CD8-positive, alpha-beta memory T cell (primary cell): Measurements from ENCODE around the gene TMEM131. TPM values are rescaled to one million over a fixed set of nuclear protein-coding genes. Genes with fewer than 3 reads are reported as not detected.
"Not testable (repeated sequence)": the region's sequence is repeated elsewhere in the genome, so short reads cannot be mapped to it uniquely, and the experiment has no call there.

Experiments used
- CTCF ChIA-PET: fragments of 350-600 bp; sonication (Branson Sonifier 250); formaldehyde crosslinking; loops from one replicate; lab custom pipeline; 2021; ENCODE audit warnings: antibody characterized with exemption; lab: Charles Lee
- POLR2A ChIA-PET: fragments of 350-600 bp; sonication (Branson Sonifier 250); formaldehyde crosslinking; loops from one replicate; lab custom pipeline; 2021; ENCODE audit warnings: antibody characterized with exemption; lab: Charles Lee
- DNase-seq, 5 donors: peaks; one replicate each; pipeline versions ENCODE4 v3.0.0 to v3.0.0-alpha.2; 2020 to 2022; ENCODE audit warnings: mixed read lengths in 1 of 5
- H3K27ac ChIP-seq: one replicate; pipeline ENCODE4 v1.7.0; 2013; ENCODE audit warnings: low read depth, mild to moderate bottlenecking, low read length, moderate library complexity
- H3K27me3 ChIP-seq: 2 replicates; pipeline ENCODE4 v1.7.0; 2013; ENCODE audit warnings: low read length, mild to moderate bottlenecking; ENCODE audit not compliant: insufficient read depth, poor library complexity, severe bottlenecking
- H3K36me3 ChIP-seq: 2 replicates; pipeline ENCODE4 v1.7.0; 2013; ENCODE audit warnings: mild to moderate bottlenecking, low read length, moderate library complexity; ENCODE audit not compliant: insufficient read depth
- H3K4me1 ChIP-seq: 2 replicates; pipeline ENCODE4 v1.7.0; 2013; ENCODE audit warnings: mild to moderate bottlenecking, low read length, moderate library complexity; ENCODE audit not compliant: insufficient read depth
- H3K4me3 ChIP-seq: 2 replicates; pipeline ENCODE4 v1.7.0; 2013; ENCODE audit warnings: mild to moderate bottlenecking, low read length
- H3K9me3 ChIP-seq: 2 replicates; pipeline ENCODE4 v1.7.0; 2013; ENCODE audit warnings: mild to moderate bottlenecking, low read length
- H3K27ac Mint-ChIP-seq, 8 donors: one replicate each; pipeline ENCODE4 v1.8.0; 2020 to 2021; ENCODE audit warnings: mixed read lengths in 8 of 8, mild to moderate bottlenecking in 6 of 8, inconsistent platforms in 3 of 8, moderate library complexity in 3 of 8
- H3K27me3 Mint-ChIP-seq, 2 donors: one replicate each; pipeline ENCODE4 v1.8.0; 2020 to 2021; ENCODE audit warnings: mixed read lengths in 2 of 2, mild to moderate bottlenecking in 1 of 2, moderate library complexity in 1 of 2
- H3K36me3 Mint-ChIP-seq, 3 donors: one replicate each; pipeline ENCODE4 v1.8.0; 2020 to 2021; ENCODE audit warnings: mixed read lengths in 3 of 3, inconsistent platforms in 1 of 3, mild to moderate bottlenecking in 1 of 3
- H3K4me1 Mint-ChIP-seq, 3 donors: one replicate each; pipeline ENCODE4 v1.8.0; 2020 to 2021; ENCODE audit warnings: mixed read lengths in 3 of 3, inconsistent platforms in 1 of 3, mild to moderate bottlenecking in 1 of 3
- H3K4me3 Mint-ChIP-seq, 7 donors: one replicate each; pipeline ENCODE4 v1.8.0; 2020 to 2021; ENCODE audit warnings: mixed read lengths in 7 of 7, mild to moderate bottlenecking in 6 of 7, moderate library complexity in 4 of 7, inconsistent platforms in 2 of 7
- H3K9me3 Mint-ChIP-seq, 5 donors: one replicate each; pipeline ENCODE4 v1.8.0; 2020 to 2022; ENCODE audit warnings: mixed read lengths in 5 of 5, mild to moderate bottlenecking in 3 of 5, moderate library complexity in 2 of 5, inconsistent platforms in 1 of 5
- polyA plus RNA-seq: library from polyadenylated mRNA; unstranded; fragments of 300-500 nt; fragmentation: Illumina TruSeq; gene quantifications from one replicate; pipeline ENCODE4 v1.2.3, GENCODE V29; 2021
- total RNA-seq, 2 experiments: library from RNA; stranded (reverse); gene quantifications; one replicate each; pipeline ENCODE4 v1.2.3, GENCODE V29; 2021

The TMEM131 gene
- total and polyA plus RNA-seq, 3 experiments from 2014 or later = 14.4 to 35.4 (median 34.7) TPM

DNA sequence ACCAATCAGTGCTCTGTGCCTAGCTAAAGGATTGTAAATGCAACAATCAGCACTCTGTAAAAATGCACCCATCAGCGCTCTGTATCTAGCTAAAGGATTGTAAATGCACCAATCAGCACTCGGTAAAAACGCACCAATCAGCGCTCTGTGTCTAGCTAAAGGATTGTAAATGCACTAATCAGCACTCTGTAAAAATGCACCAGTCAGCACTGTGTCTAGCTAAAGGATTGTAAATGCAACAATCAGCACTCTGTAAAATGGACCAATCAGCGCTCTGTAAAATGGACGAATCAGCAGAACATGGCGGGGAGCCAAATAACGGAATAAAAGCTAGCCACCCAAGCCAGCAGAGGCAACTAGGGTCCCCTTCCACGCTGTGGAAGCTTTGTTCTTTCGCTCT lies 166.5 kb downstream of the TMEM131 start:
- DNase-seq, H3K27me3 ChIP-seq, H3K27ac ChIP-seq, POLR2A ChIA-PET, H3K4me1 ChIP-seq, H3K36me3 ChIP-seq, H3K27me3 Mint-ChIP-seq, H3K9me3 ChIP-seq, H3K4me1 Mint-ChIP-seq, H3K4me3 Mint-ChIP-seq, H3K4me3 ChIP-seq, H3K9me3 Mint-ChIP-seq: not testable (repeated sequence)
- Mint-ChIP-seq H3K27ac (peak overlapping the region in 2 of 8 donors; percentile 12 to 23), H3K36me3 (peaks cover 5 to 54% (median 17%) of the 10 kb centered on the region in 3 donors)
- CTCF ChIA-PET = interaction anchor here (1.7 kb wide), 1 partner anchor 12 kb away, joined by 4 read pairs; no protein-coding TSS in a partner anchor

DNA sequence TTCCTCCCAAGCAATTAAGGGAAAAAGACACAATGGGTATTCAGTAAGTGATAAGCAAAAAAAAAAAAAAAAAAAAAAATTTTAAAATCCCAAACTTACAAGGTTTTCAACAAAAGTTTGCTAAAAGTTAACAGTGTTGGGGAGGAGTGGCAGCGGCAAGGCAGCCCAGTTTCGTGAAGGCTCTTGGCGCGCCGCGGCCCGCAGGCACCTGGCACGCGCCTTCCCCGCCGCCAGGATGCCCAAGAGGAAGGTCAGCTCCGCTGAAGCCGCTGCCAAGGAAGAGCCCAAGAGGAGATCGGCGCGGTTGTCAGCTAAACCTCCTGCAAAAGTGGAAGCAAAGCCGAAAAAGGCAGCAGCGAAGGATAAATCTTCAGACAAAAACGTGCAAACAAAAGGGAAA lies 168.7 kb downstream of the TMEM131 start:
- not testable (repeated sequence) for H3K27ac ChIP-seq, H3K27me3 Mint-ChIP-seq
- H3K27ac Mint-ChIP-seq = peak overlapping the region in 1 of 8 donors; percentile 57

DNA sequence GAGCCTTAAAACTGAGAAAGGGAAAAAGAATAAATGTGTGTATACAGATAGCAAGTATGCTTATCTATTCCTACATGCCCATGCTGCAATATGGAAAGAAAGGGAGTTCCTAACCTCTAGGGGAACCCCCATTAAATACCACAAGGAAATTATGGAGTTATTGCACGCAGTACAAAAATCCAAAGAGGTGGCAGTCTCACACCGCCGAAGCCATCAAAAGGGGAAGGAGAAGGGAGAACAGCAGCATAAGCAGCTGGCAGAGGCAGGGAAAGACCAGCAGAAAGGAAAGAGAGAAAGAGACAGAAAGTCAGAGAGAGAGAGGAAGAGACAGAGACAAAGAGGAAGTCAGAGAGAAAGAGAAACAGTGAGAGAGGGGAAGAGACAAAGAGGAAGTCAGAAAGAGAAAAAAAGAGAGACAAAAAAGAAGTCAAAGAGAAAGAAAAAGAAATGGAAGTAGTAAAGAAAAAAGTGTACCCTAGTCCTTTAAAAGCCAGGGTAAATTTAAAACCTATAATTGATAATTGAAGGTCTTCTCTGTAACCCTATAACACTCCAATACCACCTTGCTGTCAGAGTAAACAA lies 169.4 kb downstream of the TMEM131 start:
- DNase-seq, H3K4me3 Mint-ChIP-seq, H3K27me3 Mint-ChIP-seq, H3K27ac ChIP-seq, POLR2A ChIA-PET, H3K4me1 ChIP-seq, H3K27me3 ChIP-seq, H3K36me3 ChIP-seq, CTCF ChIA-PET, H3K4me1 Mint-ChIP-seq, H3K9me3 ChIP-seq, H3K9me3 Mint-ChIP-seq, H3K4me3 ChIP-seq: not testable (repeated sequence)
- Mint-ChIP-seq H3K36me3 (peaks cover 5 to 64% (median 21%) of the 10 kb centered on the region in 3 donors), H3K27ac (peak overlapping the region in 3 of 8 donors; percentile 5 to 65 (median 13))

More for the DNA sequence above, 168.7 kb downstream of the TMEM131 start:
- H3K9me3 Mint-ChIP-seq, POLR2A ChIA-PET, DNase-seq, H3K9me3 ChIP-seq, H3K4me3 Mint-ChIP-seq, H3K36me3 ChIP-seq, H3K4me1 Mint-ChIP-seq, H3K27me3 ChIP-seq, H3K4me1 ChIP-seq, H3K4me3 ChIP-seq, CTCF ChIA-PET: not testable (repeated sequence)
- peaks cover 5 to 60% (median 15%) of the 10 kb centered on the region in 3 donors for H3K36me3 Mint-ChIP-seq

DNA sequence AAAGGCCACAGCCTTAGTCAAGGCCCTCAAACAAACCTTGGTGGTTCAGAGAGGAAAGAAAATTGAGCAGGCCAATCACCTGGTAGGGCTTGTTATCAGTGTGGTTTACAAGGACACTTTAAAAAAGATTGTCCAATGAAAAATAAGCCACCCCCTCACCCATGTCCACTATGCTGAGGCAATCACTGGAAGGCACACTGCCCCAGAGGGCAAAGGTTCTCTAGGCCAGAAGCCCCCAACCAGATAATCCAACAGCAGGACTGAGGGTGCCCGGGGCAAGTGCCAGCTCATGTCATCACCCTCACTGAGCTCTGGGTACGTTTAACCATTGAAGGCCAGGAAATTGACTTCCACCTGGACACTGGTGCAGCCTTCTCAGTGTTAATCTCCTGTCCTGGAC lies 171.7 kb downstream of the TMEM131 start:
- DNase-seq, CTCF ChIA-PET, POLR2A ChIA-PET, H3K4me3 ChIP-seq, H3K27ac ChIP-seq, H3K9me3 Mint-ChIP-seq, H3K27me3 Mint-ChIP-seq, H3K27me3 ChIP-seq, H3K4me1 ChIP-seq, H3K4me3 Mint-ChIP-seq, H3K36me3 ChIP-seq, H3K27ac Mint-ChIP-seq, H3K4me1 Mint-ChIP-seq, H3K9me3 ChIP-seq: not testable (repeated sequence)
- H3K36me3 Mint-ChIP-seq = peaks cover 0 to 61% (median 16%) of the 10 kb centered on the region in 3 donors

DNA sequence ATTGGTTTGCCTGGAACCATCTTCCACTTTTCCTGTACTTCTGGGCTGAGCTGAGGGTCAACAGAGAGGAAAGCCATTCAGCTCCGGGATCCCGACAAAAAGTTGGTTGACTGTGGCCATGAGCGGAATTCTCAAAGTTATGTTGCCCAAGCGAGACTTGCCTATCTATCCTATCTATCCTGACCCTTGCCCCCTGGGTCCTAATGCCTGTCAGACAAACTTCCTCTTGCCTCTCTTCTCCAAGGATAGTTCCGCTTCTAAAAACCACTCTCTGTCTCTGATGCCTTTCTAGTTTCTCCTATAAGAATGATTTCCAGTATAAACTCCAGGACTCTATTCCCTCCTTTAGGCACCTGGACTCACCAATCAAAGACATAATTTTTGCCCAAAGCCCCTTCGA lies 173.9 kb downstream of the TMEM131 start:
- H3K4me3 ChIP-seq, H3K9me3 Mint-ChIP-seq, H3K4me1 ChIP-seq, H3K4me1 Mint-ChIP-seq, DNase-seq, CTCF ChIA-PET, POLR2A ChIA-PET, H3K27me3 ChIP-seq, H3K36me3 ChIP-seq, H3K27me3 Mint-ChIP-seq, H3K27ac ChIP-seq, H3K9me3 ChIP-seq, H3K4me3 Mint-ChIP-seq: not testable (repeated sequence)
- H3K36me3 Mint-ChIP-seq = peaks cover 0 to 62% (median 14%) of the 10 kb centered on the region in 3 donors
- peak overlapping the region in 1 of 8 donors; percentile 10 for H3K27ac Mint-ChIP-seq

DNA sequence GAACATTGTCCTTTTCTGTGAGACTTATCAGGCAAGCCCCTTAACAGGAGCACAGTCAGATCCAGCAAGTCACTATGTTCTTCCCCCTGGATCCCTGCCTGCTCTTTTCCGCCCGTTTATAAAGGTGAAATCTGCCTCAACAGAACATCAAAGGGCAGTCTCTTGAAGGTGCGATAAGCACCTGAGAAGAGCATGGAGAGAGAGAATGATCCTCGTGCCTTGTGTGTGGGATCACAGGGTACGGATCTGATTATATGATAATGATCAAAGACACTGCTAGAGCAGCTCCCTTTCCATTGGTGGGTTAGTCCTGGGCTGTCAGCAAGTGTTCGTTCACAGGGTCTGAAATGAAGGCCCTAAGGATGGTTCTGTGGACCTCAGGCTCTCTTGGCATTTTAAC lies 176.0 kb downstream of the TMEM131 start:
- CTCF ChIA-PET = no interaction called here
- no peak overlapping the region for H3K27ac ChIP-seq
- no peaks in the 10 kb centered on the region for H3K27me3 Mint-ChIP-seq
- no peaks in the 10 kb centered on the region for H3K9me3 ChIP-seq
- H3K36me3 ChIP-seq = no peaks in the 10 kb centered on the region
- POLR2A ChIA-PET = no interaction called here
- H3K27ac Mint-ChIP-seq = no peak overlapping the region
- H3K36me3 Mint-ChIP-seq = peaks cover 0 to 66% (median 14%) of the 10 kb centered on the region in 3 donors
- no peak overlapping the region for H3K4me3 Mint-ChIP-seq
- DNase-seq = no peak
- no peaks in the 10 kb centered on the region for H3K4me1 ChIP-seq
- H3K27me3 ChIP-seq = no peaks in the 10 kb centered on the region
- no peaks in the 10 kb centered on the region for H3K9me3 Mint-ChIP-seq
- no peak overlapping the region for H3K4me3 ChIP-seq
- no peaks in the 10 kb centered on the region for H3K4me1 Mint-ChIP-seq

DNA sequence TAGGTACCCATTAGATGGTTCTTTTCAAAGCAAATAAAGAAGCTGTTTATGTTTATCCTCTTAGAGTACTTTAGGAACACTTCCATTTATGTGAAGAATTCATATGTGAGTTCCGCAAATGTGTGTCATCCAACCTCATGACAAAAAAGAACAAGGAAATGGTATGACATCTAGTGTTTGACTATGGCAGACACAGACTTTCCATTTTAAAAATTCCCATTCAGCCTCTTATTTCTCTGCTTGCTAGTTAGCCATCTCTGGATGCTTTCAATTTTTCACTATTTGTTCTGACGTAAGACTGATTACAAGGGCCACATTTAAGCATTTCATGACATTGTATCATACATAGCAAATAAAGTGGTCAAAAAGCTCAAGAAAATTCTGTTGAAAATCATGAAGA lies 179.3 kb downstream of the TMEM131 start:
- H3K36me3 Mint-ChIP-seq = peaks cover 0 to 64% (median 5%) of the 10 kb centered on the region in 3 donors
- ChIA-PET CTCF (interaction anchor here (1.5 kb wide), 1 partner anchor 9 kb away, joined by 7 read pairs; no protein-coding TSS in a partner anchor), POLR2A (no interaction called here)
- H3K9me3 ChIP-seq = no peaks in the 10 kb centered on the region
- H3K4me3 ChIP-seq = no peak overlapping the region
- no peaks in the 10 kb centered on the region for H3K27me3 ChIP-seq
- H3K4me3 Mint-ChIP-seq = no peak overlapping the region
- no peaks in the 10 kb centered on the region for H3K4me1 Mint-ChIP-seq
- H3K27ac Mint-ChIP-seq = no peak overlapping the region
- no peak for DNase-seq
- H3K4me1 ChIP-seq = no peaks in the 10 kb centered on the region
- H3K36me3 ChIP-seq = peaks cover 18% of the 10 kb centered on the region
- H3K9me3 Mint-ChIP-seq = no peaks in the 10 kb centered on the region
- no peaks in the 10 kb centered on the region for H3K27me3 Mint-ChIP-seq
- no peak overlapping the region for H3K27ac ChIP-seq

DNA sequence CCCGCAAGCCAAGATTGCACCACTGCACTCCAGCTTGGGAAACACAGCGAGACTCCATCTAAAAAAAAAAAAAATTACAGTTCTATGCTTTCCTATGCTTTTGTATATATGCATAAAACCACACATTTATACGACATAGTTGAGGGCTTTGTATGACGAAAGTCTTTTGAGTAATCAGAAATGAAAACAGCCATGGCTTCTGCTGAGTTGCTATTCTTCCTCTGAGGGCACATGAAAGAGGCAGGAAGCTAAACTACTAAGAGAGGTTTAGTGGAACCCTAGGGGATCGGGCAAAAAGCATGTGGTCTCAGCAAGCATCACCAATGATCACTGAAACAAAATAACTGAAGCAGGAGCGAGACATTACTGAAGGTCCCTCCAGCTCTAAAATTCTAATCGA lies 182.8 kb downstream of the TMEM131 start:
- Mint-ChIP-seq H3K9me3 (no peaks in the 10 kb centered on the region), H3K36me3 (peaks cover 0 to 53% (median 4%) of the 10 kb centered on the region in 3 donors), H3K4me1 (no peaks in the 10 kb centered on the region), H3K27ac (no peak overlapping the region), H3K4me3 (no peak overlapping the region), H3K27me3 (no peaks in the 10 kb centered on the region)
- Histone ChIP-seq H3K36me3 (peaks cover 27% of the 10 kb centered on the region), H3K27me3 (no peaks in the 10 kb centered on the region), H3K4me1 (no peaks in the 10 kb centered on the region), H3K27ac (no peak overlapping the region), H3K9me3 (no peaks in the 10 kb centered on the region), H3K4me3 (no peak overlapping the region)
- POLR2A ChIA-PET = no interaction called here
- CTCF ChIA-PET = no interaction called here
- no peak for DNase-seq
